ENCODE measurements around the gene LRP8.

- TF ChIP-seq CTCF (IDR thresholded peaks at IDR 0.05) (no peak), POLR2A (IDR thresholded peaks at IDR 0.05) (no peak)
These were observed 11.5 kb downstream of the LRP8 start for GRCh38 chr1:53316424-53316765.
